Activated T-cell treated with anti-CD3 and anti-CD28 coated beads, Interleukin-2, amount 50 U/mL, for 72 hours (primary cell): ENCODE data around the gene RALGAPB. TPM values are rescaled to one million over a fixed set of nuclear protein-coding genes. Genes with fewer than 3 reads are reported as not detected.

Source experiments
- ATAC-seq, 2 donors: fragments of 150-1000 bp; cut with Tn5 transposase; replicated peaks in 1 of 2; 2 replicates each; pipeline ENCODE4 v1.10.0; 2021; ENCODE audit warnings: moderate library complexity in 2 of 2, mild to moderate bottlenecking in 1 of 2
- DNase-seq, 2 donors: peaks; one replicate each; pipeline ENCODE4 v3.0.0; 2021 to 2022; ENCODE audit warnings: mixed read lengths in 1 of 2
- H3K27ac Mint-ChIP-seq: one replicate; pipeline ENCODE4 v1.8.0; 2022; ENCODE audit warnings: mild to moderate bottlenecking, moderate library complexity, mixed read lengths
- H3K27me3 Mint-ChIP-seq: one replicate; pipeline ENCODE4 v1.8.0; 2022; ENCODE audit warnings: low read depth, mixed read lengths
- H3K36me3 Mint-ChIP-seq, 2 donors: one replicate each; pipeline ENCODE4 v1.8.0; 2022; ENCODE audit warnings: mixed read lengths in 2 of 2, mild to moderate bottlenecking in 1 of 2; ENCODE audit not compliant: insufficient read depth in 2 of 2
- H3K4me1 Mint-ChIP-seq: one replicate; pipeline ENCODE4 v1.8.0; 2022; ENCODE audit warnings: low read depth, mixed read lengths
- H3K4me3 Mint-ChIP-seq, 2 donors: one replicate each; pipeline ENCODE4 v1.8.0; 2022; ENCODE audit warnings: mild to moderate bottlenecking in 2 of 2, mixed read lengths in 2 of 2, moderate library complexity in 2 of 2
- H3K9me3 Mint-ChIP-seq, 2 donors: one replicate each; pipeline ENCODE4 v1.8.0; 2022; ENCODE audit warnings: mixed read lengths in 2 of 2
- total RNA-seq, 2 donors: library from RNA; stranded (reverse); gene quantifications; one replicate each; pipeline ENCODE4 v1.2.3, GENCODE V29; 2022

The RALGAPB gene
- total RNA-seq, 2 donors from 2014 or later, result 39.5 to 43.3 TPM

GRCh38 chr20:38573413-38573812, 100.8 kb downstream of the RALGAPB start:
- Mint-ChIP-seq H3K27me3 (no peaks in the 10 kb centered on the region), H3K4me3 (no peak overlapping the region), H3K9me3 (no peaks in the 10 kb centered on the region), H3K36me3 (peaks cover 2% of the 10 kb centered on the region in 2 donors), H3K27ac (no peak overlapping the region), H3K4me1 (no peaks in the 10 kb centered on the region)
- ATAC-seq, result no peak
- no peak for DNase-seq

GRCh38 chr20:38579219-38579910, 106.7 kb downstream of the RALGAPB start:
- H3K4me1 Mint-ChIP-seq, result no peaks in the 10 kb centered on the region
- H3K27ac Mint-ChIP-seq, result no peak overlapping the region
- no peak for ATAC-seq

GRCh38 chr20:38579921-38580320, 107.3 kb downstream of the RALGAPB start:
- no peaks in the 10 kb centered on the region for H3K27me3 Mint-ChIP-seq
- H3K27ac Mint-ChIP-seq, result no peak overlapping the region
- H3K36me3 Mint-ChIP-seq, result no peaks in the 10 kb centered on the region
- no peak overlapping the region for H3K4me3 Mint-ChIP-seq
- H3K4me1 Mint-ChIP-seq, result no peaks in the 10 kb centered on the region
- no peaks in the 10 kb centered on the region for H3K9me3 Mint-ChIP-seq
- DNase-seq (no peak), ATAC-seq (no peak)

More at GRCh38 chr20:38579219-38579910, 106.7 kb downstream of the RALGAPB start:
- H3K27me3 Mint-ChIP-seq, result no peaks in the 10 kb centered on the region
- peaks cover 0 to 2% of the 10 kb centered on the region in 2 donors for H3K36me3 Mint-ChIP-seq
- H3K9me3 Mint-ChIP-seq, result no peaks in the 10 kb centered on the region
- no peak for DNase-seq
- no peak overlapping the region for H3K4me3 Mint-ChIP-seq

GRCh38 chr20:38581013-38581412, 108.4 kb downstream of the RALGAPB start, which contains the start of gene ADIG:
Gene ADIG (plus strand): TSS chr20:38581197. CDS start chr20:38581251, 54 bp downstream.
- DNase-seq (no peak), ATAC-seq (no peak)
- H3K4me1 Mint-ChIP-seq, result no peaks in the 10 kb centered on the region
- H3K9me3 Mint-ChIP-seq, result no peaks in the 10 kb centered on the region
- H3K4me3 Mint-ChIP-seq, result no peak within 1 kb of the TSS
- no peaks in the 10 kb centered on the region for H3K27me3 Mint-ChIP-seq
- H3K27ac Mint-ChIP-seq, result no peak within 1 kb of the TSS
- no peaks in the 10 kb centered on the region for H3K36me3 Mint-ChIP-seq

GRCh38 chr20:38581830-38582358, 109.3 kb downstream of the RALGAPB start:
- no peak for ATAC-seq
- Mint-ChIP-seq H3K4me3 (no peak overlapping the region), H3K27ac (no peak overlapping the region), H3K36me3 (no peaks in the 10 kb centered on the region), H3K9me3 (no peaks in the 10 kb centered on the region), H3K27me3 (peaks cover 1% of the 10 kb centered on the region), H3K4me1 (no peaks in the 10 kb centered on the region)
- no peak for DNase-seq

- Mint-ChIP-seq H3K27me3 (peaks cover 5% of the 10 kb centered on the region), H3K9me3 (no peaks in the 10 kb centered on the region), H3K4me3 (no peak overlapping the region), H3K27ac (no peak overlapping the region), H3K4me1 (no peaks in the 10 kb centered on the region), H3K36me3 (no peaks in the 10 kb centered on the region)
- DNase-seq, result no peak
- ATAC-seq, result no peak
Observed at GRCh38 chr20:38583306-38583705, 110.7 kb downstream of the RALGAPB start.

DNA sequence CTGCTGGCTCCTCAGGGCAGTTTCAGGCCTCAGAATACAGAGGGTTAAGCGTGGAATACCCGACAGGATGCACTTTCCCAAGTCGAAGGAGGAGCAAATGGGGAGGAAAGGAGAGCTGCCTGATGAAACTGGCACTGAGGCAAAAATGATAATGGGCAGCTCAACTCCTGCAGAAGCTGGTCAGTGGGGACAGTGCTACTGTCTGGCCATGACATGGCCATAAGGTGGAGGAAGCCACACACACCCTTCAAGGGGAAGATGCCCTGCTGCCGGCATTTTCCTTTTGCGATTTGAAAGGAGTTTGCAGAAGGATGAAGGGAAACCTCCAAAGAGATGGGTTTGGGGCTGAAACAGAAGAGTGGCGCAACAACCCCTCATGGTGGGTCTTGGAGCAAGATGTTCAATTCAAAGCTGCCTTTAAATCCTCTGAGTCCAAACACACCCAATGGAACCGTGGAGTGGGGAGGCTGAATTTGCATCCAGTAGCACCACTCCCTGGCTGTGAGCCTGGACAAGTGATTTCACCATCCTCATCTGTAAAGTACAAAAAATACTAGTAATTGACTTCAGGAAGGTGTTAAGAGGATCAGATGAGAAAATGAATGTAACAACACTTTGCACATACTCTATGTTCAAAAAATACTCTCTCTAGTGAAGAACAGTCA, 111.6 kb downstream of the RALGAPB start:
- DNase-seq (no peak), ATAC-seq (no peak)
- Mint-ChIP-seq H3K4me3 (no peak overlapping the region), H3K27me3 (peaks cover 5% of the 10 kb centered on the region), H3K27ac (no peak overlapping the region), H3K36me3 (no peaks in the 10 kb centered on the region), H3K4me1 (no peaks in the 10 kb centered on the region), H3K9me3 (no peaks in the 10 kb centered on the region)

GRCh38 chr20:38585404-38586180, 112.9 kb downstream of the RALGAPB start:
- Mint-ChIP-seq H3K4me3 (no peak overlapping the region), H3K27ac (no peak overlapping the region), H3K4me1 (no peaks in the 10 kb centered on the region), H3K27me3 (peaks cover 5% of the 10 kb centered on the region), H3K9me3 (no peaks in the 10 kb centered on the region), H3K36me3 (no peaks in the 10 kb centered on the region)
- no peak for ATAC-seq
- no peak for DNase-seq

DNA sequence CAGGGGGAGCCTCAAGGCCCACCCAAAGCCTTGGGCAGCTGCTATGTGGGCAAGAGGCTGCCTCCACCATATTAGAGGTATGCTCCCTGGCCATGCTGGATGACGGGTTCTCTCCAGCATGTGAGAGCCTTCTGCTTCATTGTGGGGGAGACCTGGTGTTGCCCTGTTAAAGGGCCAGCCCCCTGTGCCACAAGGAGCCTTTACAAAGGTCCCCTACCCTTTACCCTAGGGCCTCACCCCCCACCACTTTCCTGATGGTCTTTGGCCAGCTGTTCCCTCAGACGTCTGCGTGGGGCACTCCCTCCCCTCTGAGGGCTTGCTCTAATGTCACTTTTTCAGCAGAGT, 113.5 kb downstream of the RALGAPB start:
- no peaks in the 10 kb centered on the region for H3K36me3 Mint-ChIP-seq
- DNase-seq, result no peak
- no peak overlapping the region for H3K4me3 Mint-ChIP-seq
- H3K4me1 Mint-ChIP-seq, result no peaks in the 10 kb centered on the region
- H3K27me3 Mint-ChIP-seq, result peaks cover 5% of the 10 kb centered on the region
- no peaks in the 10 kb centered on the region for H3K9me3 Mint-ChIP-seq
- H3K27ac Mint-ChIP-seq, result no peak overlapping the region
- ATAC-seq, result no peak

- H3K36me3 Mint-ChIP-seq, result no peaks in the 10 kb centered on the region
- no peak overlapping the region for H3K4me3 Mint-ChIP-seq
- no peaks in the 10 kb centered on the region for H3K4me1 Mint-ChIP-seq
- no peak for ATAC-seq
- DNase-seq, result no peak
- H3K27ac Mint-ChIP-seq, result no peak overlapping the region
- H3K27me3 Mint-ChIP-seq, result peaks cover 5% of the 10 kb centered on the region
- no peaks in the 10 kb centered on the region for H3K9me3 Mint-ChIP-seq
Observed at GRCh38 chr20:38588303-38588702, 115.7 kb downstream of the RALGAPB start.

DNA sequence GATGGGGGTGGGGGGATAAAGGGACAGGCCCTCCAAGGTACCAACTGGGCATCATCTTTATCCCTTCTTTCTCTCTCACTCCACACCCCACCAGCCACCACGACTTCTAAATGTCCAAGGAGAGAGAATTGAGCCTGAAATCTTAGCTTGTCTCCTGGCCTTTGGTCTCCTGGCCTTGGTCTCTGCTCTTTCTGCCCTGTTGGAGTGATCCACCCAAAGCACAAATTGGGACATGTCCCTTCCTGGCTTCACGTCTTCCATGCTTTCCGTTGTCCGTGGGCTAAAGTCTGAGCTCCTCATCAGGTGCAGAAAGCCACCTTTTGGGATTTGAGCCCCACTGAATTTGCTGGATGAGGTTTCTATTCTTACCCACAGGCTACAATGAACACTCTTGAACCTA, 116.7 kb downstream of the RALGAPB start:
- ATAC-seq (no peak), DNase-seq (no peak)
- Mint-ChIP-seq H3K4me1 (no peaks in the 10 kb centered on the region), H3K4me3 (no peak overlapping the region), H3K36me3 (no peaks in the 10 kb centered on the region), H3K27ac (no peak overlapping the region), H3K9me3 (no peaks in the 10 kb centered on the region), H3K27me3 (peaks cover 5% of the 10 kb centered on the region)

- H3K4me1 Mint-ChIP-seq, result no peaks in the 10 kb centered on the region
- H3K9me3 Mint-ChIP-seq, result no peaks in the 10 kb centered on the region
- H3K27ac Mint-ChIP-seq, result no peak overlapping the region
- H3K4me3 Mint-ChIP-seq, result no peak overlapping the region
- no peaks in the 10 kb centered on the region for H3K36me3 Mint-ChIP-seq
- H3K27me3 Mint-ChIP-seq, result peaks cover 5% of the 10 kb centered on the region
- no peak for DNase-seq
- no peak for ATAC-seq
Observed at GRCh38 chr20:38589967-38590675, 117.5 kb downstream of the RALGAPB start.
